Kidney (tissue), 14 donors: Measurements from ENCODE around the gene PTPN9. TPM values are rescaled to one million over a fixed set of nuclear protein-coding genes. Genes with fewer than 3 reads are reported as not detected.

ENCODE experiments used
- DNase-seq, 5 donors: peaks; one replicate each; pipeline ENCODE4 v3.0.0-alpha.2; 2013 to 2020
- FAIRE-seq: peaks from 2 replicates; lab custom pipeline; 2012; peaks lifted over from hg19 to GRCh38; lab: Jason Lieb, UNC
- H3K27ac ChIP-seq, 2 donors: one replicate each; pipeline ENCODE4 v1.7.0; 2013; ENCODE audit warnings: low read depth in 2 of 2, low read length in 2 of 2, inconsistent platforms in 1 of 2
- H3K27me3 ChIP-seq: one replicate; pipeline ENCODE4 v1.7.1; 2013; ENCODE audit warnings: low read length, inconsistent platforms; ENCODE audit not compliant: control insufficient read depth, insufficient read depth
- H3K36me3 ChIP-seq, 3 donors: one replicate each; pipeline versions ENCODE4 v1.7.0 to v1.7.1; 2013; ENCODE audit warnings: low read length in 3 of 3, control low read depth in 1 of 3, inconsistent platforms in 1 of 3; ENCODE audit not compliant: insufficient read depth in 3 of 3, control insufficient read depth in 2 of 3
- H3K4me1 ChIP-seq, 3 donors: one replicate each; pipeline versions ENCODE4 v1.7.0 to v1.7.1; 2013; ENCODE audit warnings: low read length in 3 of 3, inconsistent platforms in 1 of 3, low read depth in 1 of 3; ENCODE audit not compliant: control insufficient read depth in 2 of 3, insufficient read depth in 2 of 3
- H3K4me3 ChIP-seq, 3 donors: one replicate each; pipeline versions ENCODE4 v1.7.0 to v1.8.1; 2013; ENCODE audit warnings: low read length in 3 of 3, control low read depth in 1 of 3, inconsistent platforms in 1 of 3
- H3K9ac ChIP-seq, 3 donors: one replicate each; pipeline versions ENCODE4 v1.7.0 to v1.7.1; 2013; ENCODE audit warnings: low read length in 3 of 3, control low read depth in 1 of 3, inconsistent platforms in 1 of 3
- H3K9me3 ChIP-seq, 3 donors: one replicate each; pipeline versions ENCODE4 v1.7.0 to v1.7.1; 2013; ENCODE audit warnings: low read length in 3 of 3, control low read depth in 1 of 3, inconsistent platforms in 1 of 3; ENCODE audit not compliant: control insufficient read depth in 2 of 3, insufficient read depth in 1 of 3
- CTCF ChIP-seq: IDR thresholded peaks from 3 replicates; pipeline ENCODE4 v1.5.1; 2012; ENCODE audit warnings: mild to moderate bottlenecking, moderate library complexity, borderline replicate concordance; ENCODE audit not compliant: insufficient read depth; ENCODE audit errors: extremely low read depth
- intact Hi-C: fragments of 100-400 bp; cut with DNase I; formaldehyde crosslinking; loops from one replicate; pipeline ENCODE4 v1.11.1; 2022
- polyA plus RNA-seq: library from polyadenylated mRNA; stranded (reverse); fragments of 350-450 nt; fragmentation: Illumina TruSeq; extraction: RNeasy Lipid Tissue Mini Kit (QIAGEN cat#74804); gene quantifications from one replicate; pipeline ENCODE4 v1.2.3, GENCODE V29; 2014; ENCODE audit warnings: low read depth, low replicate concordance; ENCODE audit not compliant: insufficient read depth
- total RNA-seq: library from RNA; stranded (reverse); fragmentation: NEBNext Ultra II Directional; extraction: Animal tissue kit (Norgen Biotek cat#: 25700); gene quantifications from one replicate; pipeline ENCODE4 v1.2.1, GENCODE V29; 2021
- donor health status: control.
- donor health status: control.
- donor health status: control.
- donor health status: control.
- donor health status: control.
- donor health status: DM: yes; HTN: yes; CAD: no.
- donor health status: Normal renal cell carcinoma (clear cell type).

The PTPN9 gene
- total and polyA plus RNA-seq, 2 donors from 2014 or later = 15.3 to 52.5 TPM

DNA sequence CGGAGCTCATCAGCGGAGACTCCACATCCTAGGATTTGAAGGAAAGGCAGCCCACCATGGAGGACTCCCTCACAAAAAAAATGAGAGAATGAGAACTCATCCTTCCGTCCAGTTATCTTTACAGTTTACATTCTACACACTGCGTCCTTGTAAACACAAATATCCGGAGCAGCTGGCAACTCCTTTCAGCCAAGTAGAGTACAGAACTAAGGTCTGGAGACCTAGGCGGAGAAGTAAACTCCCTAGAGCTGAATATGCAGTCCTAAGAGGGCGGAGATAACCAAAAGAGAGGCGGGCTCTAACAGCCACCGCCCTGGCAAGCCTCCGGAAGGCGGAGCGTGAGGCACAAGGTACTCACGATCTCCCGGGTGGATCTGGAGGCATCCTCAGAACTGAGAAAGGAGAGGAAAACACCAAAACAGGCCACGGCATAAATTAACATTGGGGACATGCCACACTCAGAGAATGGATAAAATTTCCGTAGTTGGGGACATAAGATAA, 126.7 kb downstream of the PTPN9 start:
- Histone ChIP-seq H3K9ac (peak overlapping the region; percentile 52 to 91 (median 70)), H3K27ac (peak overlapping the region; percentile 88 to 95), H3K4me1 (peaks cover 0 to 17% (median 8%) of the 10 kb centered on the region in 3 donors), H3K27me3 (no peaks in the 10 kb centered on the region), H3K36me3 (no peaks in the 10 kb centered on the region), H3K9me3 (no peaks in the 10 kb centered on the region), H3K4me3 (peak overlapping the region; percentile 66 to 91 (median 67))
- DNase-seq (peak; percentile 78 to 94 (median 91)), FAIRE-seq (no peak)
- intact Hi-C loops = no loop called here
- TF ChIP-seq CTCF = no peak

DNA sequence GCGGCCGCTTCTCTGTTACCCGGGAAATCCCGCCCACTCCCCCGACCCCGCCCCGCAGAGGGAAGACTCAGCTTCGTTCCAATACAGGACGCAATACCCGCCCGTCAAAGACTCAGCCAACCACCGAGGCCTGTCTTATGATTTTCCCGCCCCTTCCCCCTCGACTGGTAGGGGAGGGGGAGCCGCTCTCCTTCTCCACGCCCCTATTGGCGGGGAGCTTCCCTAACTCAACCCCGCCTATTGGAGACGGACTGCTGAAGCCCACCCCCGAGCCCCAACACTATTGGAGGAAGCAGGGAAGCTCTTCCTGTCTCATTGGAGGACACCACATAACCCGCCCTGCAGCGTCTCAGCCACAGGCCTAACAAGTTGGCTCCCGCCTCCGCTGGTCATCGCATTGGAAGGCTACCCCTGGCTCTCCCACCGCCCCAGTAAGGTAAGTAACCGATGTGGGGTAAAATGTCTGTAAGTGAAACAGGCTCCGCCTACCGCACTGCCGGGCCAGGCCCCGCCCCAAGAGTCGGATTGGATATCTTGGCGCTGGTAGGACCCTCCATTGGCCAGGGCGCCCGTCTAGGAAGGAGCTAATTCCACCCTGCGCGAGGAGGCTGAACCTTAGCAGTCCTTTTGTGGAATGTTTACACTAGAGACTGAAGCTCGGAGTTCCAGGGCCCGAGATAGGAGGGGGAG, 127.3 kb downstream of the PTPN9 start, which contains the start of gene SIN3A:
SIN3A (minus strand) TSS at position 17 of the 690 bp plus-strand sequence. CDS start 21,315 bp downstream, outside the sequence.
- TF ChIP-seq CTCF = peak; percentile 9
- Histone ChIP-seq H3K4me1 (peaks cover 0 to 17% (median 8%) of the 10 kb centered on the region in 3 donors), H3K9ac (peak within 1 kb of the TSS; percentile 52 to 91 (median 70)), H3K4me3 (peak within 1 kb of the TSS; percentile 79 to 91 (median 91)), H3K27ac (peak within 1 kb of the TSS; percentile 95 to 98), H3K9me3 (no peaks in the 10 kb centered on the region), H3K27me3 (no peaks in the 10 kb centered on the region), H3K36me3 (no peaks in the 10 kb centered on the region)
- DNase-seq (peak; percentile 100), FAIRE-seq (peak; percentile 98)
- intact Hi-C loops = no loop called here

- FAIRE-seq (no peak), DNase-seq (no peak)
- intact Hi-C loops = no loop called here
- Histone ChIP-seq H3K9ac (peak overlapping the region in 2 of 3 donors; percentile 39 to 79), H3K27me3 (no peaks in the 10 kb centered on the region), H3K36me3 (no peaks in the 10 kb centered on the region), H3K4me3 (peak overlapping the region; percentile 51 to 71 (median 61)), H3K27ac (peak overlapping the region; percentile 94 to 98), H3K9me3 (no peaks in the 10 kb centered on the region), H3K4me1 (peaks cover 0 to 17% (median 6%) of the 10 kb centered on the region in 3 donors)
- no peak for TF ChIP-seq CTCF
These were observed 127.9 kb downstream of the PTPN9 start for GRCh38 chr15:75451202-75451673.
